Measurements from ENCODE around the gene RSL24D1.

GRCh38 chr15:55168350-55168974 is 28.3 kb downstream of the RSL24D1 start:
- TF ChIP-seq CTCF (IDR thresholded peaks at IDR 0.05) (peak; percentile 92), EP300 (IDR thresholded peaks at IDR 0.05; ENCODE audit: borderline replicate concordance in 1 of 2, low read depth in 1 of 2, low read length in 1 of 2) (no peak), RFX5 (IDR thresholded peaks at IDR 0.05; ENCODE audit: low read length) (no peak)
